Measurements from ENCODE around the gene TRIM65. TPM values are rescaled to one million over a fixed set of nuclear protein-coding genes. Genes with fewer than 3 reads are reported as not detected.

The TRIM65 gene
- polyA plus RNA-seq (ENCODE audit: insufficient read length) = 18.5 TPM

DNA sequence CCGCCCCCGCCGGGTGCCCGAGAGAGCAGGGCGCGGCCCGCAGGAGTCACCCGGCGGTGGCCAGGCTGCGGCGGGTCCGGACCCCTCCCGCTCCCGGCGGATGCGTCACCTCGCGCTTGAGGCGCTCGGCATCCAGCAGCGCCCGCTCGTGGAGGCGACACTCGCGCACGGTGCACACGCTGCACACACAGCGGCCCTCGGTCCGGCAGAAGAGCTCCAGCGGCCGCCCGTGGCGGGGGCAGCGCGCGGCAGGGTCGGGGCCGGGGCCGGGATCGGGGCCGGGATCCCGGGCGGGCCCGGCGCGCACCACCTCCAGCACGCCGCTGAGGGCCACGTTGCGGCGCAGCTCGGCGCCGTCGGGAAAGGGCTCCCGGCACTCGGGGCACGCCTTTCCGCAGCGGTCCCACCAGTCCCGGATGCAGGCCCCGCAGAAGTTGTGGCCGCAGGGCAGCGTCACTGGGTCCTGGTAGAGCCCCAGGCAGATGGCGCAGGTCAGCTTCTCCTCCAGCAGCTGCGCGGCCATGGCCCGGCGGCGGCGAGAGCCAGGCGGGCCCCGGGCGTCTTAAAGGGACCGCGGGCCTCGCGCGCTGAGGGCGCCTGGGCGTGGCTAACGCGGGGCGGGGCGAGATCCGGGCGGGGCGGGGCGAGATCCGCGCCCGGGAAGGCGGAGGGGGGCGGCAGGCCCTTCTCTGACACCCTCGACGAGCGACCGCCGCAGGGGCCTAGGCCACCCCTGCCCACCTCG lies at the start of gene TRIM65:
TSS of gene TRIM65 (minus strand) at position 537 of the 745 bp plus-strand sequence. CDS start at position 523, 14 bp downstream.
- DNase-seq = peak; percentile 88

DNA sequence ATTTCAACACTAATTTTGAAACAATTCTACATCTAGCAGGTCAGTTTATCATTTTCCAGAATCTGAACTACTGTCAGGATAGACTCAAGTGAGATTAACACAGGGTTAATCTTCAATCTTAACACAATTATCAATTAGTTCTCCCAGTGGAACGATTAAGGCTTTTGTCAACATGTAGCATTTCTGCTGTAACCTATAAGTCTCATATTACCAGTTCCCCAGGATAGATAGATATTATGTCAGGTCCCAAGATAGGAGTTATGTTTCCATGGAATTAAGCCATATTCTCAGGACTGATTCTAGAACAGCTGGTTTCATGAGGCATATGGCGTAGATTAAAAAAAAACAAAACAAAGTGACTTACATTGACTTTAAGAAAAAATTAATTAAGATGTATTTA lies 48.5 kb upstream of the TRIM65 start:
- no peak for DNase-seq

DNA sequence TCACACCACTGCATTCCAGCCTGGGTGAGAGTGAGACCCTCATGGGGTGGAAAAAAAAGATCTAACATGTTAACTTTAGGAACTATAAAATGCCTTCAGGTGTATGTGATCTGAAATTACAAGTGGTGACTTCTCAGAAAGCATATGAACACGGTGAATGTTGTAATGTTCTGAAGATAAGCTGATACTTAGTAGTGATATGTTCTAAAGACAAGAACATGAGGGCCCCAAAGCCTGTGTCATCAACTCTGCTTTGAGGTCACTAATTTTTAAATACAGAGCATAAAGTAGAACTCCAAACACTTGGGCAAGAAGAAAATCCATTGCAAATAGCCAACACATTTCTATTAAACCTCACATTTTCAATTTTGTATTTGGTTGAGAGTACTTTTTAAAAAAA lies 46.7 kb upstream of the TRIM65 start:
- no peak for DNase-seq

GRCh38 chr17:75942473-75942872 lies 45.7 kb upstream of the TRIM65 start:
- no peak for DNase-seq

GRCh38 chr17:75941442-75941819 lies 44.7 kb upstream of the TRIM65 start:
- DNase-seq = no peak

DNA sequence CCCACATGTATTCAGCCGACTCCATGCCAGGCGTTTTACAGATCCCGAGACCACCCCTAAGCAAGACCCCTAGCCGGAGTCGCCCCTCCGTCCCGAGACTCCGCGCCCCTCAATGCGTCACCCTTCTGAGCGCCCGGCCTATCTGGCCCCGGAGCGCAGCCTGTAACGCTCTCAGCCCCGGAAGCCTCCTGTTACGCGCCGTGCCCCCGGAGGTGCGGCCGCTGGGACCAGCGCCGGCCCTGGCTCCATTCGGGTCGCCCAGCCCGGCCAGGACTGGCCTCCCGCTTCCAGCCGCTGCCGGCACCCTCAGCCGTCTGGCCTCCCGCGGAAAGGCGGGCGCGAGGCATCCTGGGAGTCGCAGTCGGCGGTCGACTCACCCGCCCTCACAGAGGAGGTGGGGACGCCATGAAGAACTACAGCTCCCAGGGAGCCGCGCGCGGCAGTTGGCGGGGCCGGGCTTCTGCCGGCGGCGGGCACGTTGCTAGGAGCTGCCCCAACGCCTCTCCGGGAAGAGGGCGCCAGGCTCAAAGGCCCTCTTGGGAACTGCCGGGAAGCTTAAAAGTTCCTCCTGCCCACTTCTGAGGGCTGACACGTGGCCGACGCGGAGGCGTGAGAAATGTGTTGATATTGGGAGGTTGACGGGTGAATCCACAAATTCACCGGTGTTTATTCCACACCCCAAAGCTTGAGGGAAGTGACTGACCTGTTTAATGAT lies 44.1 kb upstream of the TRIM65 start, which contains the start of gene FBF1:
TSS of gene FBF1 (minus strand) at position 316 of the 715 bp plus-strand sequence. CDS start 2,893 bp downstream, outside the sequence.
- peak; percentile 92 for DNase-seq

- no peak for DNase-seq
Measured at GRCh38 chr17:75937652-75938051, 40.9 kb upstream of the TRIM65 start.

DNA sequence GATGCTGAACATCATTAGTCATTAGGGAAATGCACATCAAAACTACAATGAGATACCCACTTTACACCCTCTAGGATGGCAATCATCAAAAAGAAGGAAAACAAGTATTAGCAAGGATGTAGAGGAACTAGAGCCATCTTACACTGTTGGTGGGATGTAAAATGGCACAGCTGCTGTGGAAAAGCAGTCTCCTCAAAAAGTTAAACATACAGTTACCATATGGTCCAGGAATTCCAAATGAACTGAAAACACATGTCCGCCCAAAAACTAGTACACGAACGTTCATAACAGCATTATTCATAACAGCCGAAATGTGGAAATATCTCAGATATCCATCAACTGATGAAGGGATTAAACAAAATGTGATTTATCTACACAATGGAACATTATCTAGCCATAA lies 37.1 kb upstream of the TRIM65 start:
- DNase-seq = no peak

GRCh38 chr17:75932852-75933251 lies 36.1 kb upstream of the TRIM65 start:
- DNase-seq = no peak

DNA sequence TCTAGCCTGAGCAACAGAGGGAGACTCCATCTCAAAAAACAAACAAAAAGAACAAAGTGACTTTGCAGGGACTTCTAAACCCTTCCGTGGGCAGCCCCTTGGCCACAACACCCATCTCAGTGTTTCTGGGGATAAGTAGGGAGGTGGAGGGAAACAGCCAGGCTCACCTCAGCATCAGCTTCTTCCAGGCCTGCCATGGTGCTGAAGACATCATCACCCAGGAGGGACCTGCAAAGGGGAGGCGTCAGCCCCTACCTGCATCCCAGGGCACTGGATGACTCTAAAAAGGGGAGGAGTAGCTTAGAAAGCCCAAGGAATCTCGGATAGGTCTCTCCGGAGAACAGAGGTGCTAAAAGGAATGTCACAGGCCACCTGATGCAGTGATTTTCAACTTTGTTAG lies 34.3 kb upstream of the TRIM65 start:
- no peak for DNase-seq

GRCh38 chr17:75927286-75927922 lies 30.7 kb upstream of the TRIM65 start:
- no peak for DNase-seq

DNA sequence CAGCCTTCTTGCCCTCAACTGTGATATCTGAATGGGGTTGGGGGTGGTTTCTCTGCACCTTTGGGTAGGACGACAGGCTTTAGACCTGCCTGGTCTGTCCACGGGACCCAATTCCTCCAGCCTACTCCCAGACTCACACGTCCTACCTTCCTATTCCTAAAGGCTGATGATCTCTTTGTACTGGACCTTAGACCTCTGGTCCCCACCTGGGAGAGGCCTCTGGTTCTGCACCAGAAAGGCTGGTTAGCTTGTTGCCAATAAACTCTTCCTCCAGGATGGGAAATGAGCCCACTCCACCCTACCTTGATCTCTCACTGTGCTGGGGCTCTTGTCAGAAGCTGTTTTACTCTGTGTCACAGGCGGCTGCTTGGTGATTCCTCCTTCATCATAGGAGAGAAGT lies 29.7 kb upstream of the TRIM65 start:
- DNase-seq = no peak

- no peak for DNase-seq
Measured at GRCh38 chr17:75925912-75926311, 29.2 kb upstream of the TRIM65 start.

DNA sequence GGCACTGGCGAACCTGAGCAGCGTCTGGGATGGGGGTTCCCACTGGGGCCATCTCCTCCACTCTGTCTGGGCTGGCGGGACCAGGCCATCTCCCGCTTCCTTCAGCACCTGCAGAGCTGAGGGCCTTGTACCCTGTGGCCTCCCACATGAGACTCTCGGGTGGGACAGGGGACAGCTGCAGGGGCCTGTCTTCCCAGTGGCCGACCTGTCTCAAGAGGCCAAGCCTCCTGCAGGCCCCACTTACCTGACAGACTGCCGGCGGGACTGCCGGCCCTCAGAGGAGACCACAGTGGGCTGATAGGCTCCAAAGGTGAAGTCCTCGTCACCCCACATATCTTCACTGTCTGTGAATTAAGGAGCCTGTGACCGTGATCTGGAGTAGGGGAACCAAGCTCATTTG lies 28.4 kb upstream of the TRIM65 start:
- DNase-seq = no peak

- DNase-seq = no peak
Measured at GRCh38 chr17:75922963-75923874, 26.5 kb upstream of the TRIM65 start.

DNA sequence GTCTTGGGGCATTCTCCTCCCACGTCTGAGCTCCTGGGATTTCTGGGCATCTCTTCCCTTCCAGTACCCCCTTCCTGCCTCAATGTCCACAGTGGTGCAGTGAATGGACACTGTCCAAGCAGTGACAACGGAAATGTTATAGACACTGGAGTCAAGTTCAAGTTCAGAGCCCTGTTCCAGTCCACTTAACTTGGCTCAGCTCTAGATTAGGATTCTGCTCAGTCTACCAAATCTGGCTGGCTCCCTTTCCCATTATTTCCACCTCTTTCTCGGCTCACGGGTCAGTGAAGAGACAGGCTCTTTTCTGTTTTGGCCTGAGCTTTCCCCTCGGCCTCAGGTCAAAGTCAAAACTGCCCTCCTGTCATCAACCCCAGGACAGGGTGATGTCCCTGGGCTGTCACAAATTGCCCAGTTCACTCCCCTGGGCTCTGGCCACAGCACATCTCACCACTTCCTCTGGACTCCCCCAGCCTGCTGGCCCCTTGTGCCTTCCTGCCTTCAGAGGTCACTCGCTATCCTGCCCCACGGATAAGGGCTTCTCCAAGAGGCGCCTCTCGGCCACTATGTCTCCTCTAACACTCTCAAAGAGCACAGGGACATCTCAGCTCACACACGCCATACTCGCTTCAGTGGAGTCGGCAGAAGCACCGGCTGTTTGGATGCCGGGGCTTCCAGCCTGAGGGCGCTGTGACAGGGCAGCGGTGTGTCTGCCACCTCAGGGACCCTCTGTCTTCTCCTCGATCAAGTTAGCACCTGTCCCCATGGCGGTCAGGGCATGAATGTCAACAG lies 25.6 kb upstream of the TRIM65 start:
- no peak for DNase-seq

- DNase-seq = no peak
Measured at GRCh38 chr17:75921596-75921995, 24.8 kb upstream of the TRIM65 start.

DNA sequence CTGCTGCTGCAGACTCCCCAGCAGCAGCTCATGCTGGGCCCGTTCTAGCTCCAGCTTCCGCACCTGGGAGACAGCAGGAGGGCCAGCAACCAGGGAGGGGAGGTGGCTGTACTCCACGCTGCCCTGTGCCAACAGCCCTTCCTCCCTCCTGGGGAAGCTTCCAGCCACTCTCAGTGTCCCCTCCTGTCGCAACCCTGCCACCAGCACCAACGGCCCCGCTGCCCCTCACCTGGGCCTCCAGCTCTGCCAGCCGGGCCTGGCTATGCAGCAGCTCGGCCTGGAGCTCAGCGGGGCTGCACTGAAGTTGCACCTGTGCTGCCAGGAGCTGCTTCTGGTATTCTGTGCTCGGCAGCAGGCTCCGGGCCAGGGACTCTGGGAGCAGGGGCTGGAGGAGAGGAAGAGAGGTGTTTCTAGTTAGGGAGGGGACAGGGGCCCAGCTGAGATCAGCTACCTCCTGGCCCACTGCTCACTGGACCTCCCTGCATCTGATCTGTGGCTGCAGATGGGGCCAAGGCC lies 23.4 kb upstream of the TRIM65 start:
- no peak for DNase-seq

GRCh38 chr17:75919611-75920010 lies 22.9 kb upstream of the TRIM65 start:
- no peak for DNase-seq

DNA sequence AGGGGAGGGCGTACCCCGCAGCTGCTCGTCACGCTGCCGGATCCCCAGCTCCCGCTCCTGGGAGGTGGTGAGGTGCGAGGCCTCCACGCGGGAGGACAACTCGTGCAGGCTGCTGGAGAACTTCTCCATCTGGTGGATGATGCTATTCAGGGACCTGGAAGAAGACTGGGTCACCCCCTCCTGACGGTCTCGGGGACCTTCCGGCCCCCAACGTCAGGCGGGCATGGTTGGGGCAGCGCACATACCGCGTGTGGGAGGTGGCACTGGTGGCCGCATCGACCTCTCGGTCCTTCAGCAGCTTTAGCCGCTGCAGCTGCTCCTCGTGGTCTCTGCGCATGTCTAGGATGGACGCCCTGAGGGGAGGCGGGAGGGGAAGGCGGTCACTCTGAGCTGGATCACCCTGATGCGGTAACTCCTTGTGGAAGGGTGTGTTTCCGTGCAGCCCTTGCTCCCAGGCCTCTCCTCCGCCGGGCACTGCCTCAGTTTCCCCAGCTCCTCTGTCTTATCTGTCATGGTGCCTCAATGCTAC lies 21.2 kb upstream of the TRIM65 start:
- no peak for DNase-seq
